SHP77 treated with DMSO at 0.1 percent for 48 hours (cell line): ENCODE results near the gene ACTG1.

Experiments
- DNase-seq: peaks from one replicate; lab custom pipeline; 2025; lab: John Stamatoyannopoulos, UW

Gene ACTG1

GRCh38 chr17:81545160-81545949 is 32.8 kb upstream of the ACTG1 start:
- no peak for DNase-seq

- DNase-seq = no peak
Observed at GRCh38 chr17:81544281-81544974, 31.8 kb upstream of the ACTG1 start.

DNA sequence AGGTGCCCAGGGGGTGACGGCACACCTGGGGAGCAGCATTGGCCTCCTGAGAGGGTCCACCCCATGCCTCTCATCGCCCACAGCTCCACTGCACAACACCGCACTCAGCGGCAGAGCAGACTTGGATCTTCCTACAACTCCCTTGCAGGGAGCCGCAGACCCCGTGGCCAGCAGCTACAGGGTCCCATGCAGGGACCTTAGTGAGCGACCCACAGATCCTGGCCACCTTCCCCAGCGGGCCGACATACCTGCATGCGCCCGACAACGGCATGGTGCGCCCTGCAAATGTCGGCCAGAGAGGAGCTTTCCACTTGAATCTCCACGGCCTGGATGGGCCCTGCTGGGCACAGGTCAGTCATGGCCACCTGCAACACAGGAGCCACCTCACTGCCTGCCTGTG is 31.2 kb upstream of the ACTG1 start:
- DNase-seq = no peak

DNA sequence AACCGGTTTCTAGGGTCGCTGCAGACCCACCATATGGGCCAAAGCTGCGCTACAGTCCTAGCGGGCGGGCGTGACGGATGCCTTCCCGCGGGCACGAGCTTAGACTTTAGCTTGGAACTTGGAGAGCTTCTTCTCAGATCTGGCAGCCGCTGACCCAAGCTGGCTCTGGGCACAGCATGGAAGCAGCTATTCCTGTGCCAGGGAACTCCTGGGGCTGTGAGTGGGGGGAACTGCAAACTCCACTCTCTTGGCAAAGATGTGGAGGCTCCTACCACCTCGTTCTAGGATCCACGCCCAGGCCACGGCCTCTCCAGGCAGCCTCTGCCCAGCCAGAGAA is 30.7 kb upstream of the ACTG1 start:
- no peak for DNase-seq

GRCh38 chr17:81542431-81543338 is 30.1 kb upstream of the ACTG1 start:
- DNase-seq = no peak

GRCh38 chr17:81541123-81541522 is 28.5 kb upstream of the ACTG1 start:
- no peak for DNase-seq

GRCh38 chr17:81540676-81541027 is 28.1 kb upstream of the ACTG1 start:
- DNase-seq = no peak

GRCh38 chr17:81539961-81540675 is 27.5 kb upstream of the ACTG1 start:
- DNase-seq = no peak

GRCh38 chr17:81539571-81539900 is 26.9 kb upstream of the ACTG1 start:
- DNase-seq = no peak

GRCh38 chr17:81538651-81539570 is 26.3 kb upstream of the ACTG1 start:
- no peak for DNase-seq

- DNase-seq = peak; percentile 83
Observed at GRCh38 chr17:81537856-81538555, 25.4 kb upstream of the ACTG1 start.

DNA sequence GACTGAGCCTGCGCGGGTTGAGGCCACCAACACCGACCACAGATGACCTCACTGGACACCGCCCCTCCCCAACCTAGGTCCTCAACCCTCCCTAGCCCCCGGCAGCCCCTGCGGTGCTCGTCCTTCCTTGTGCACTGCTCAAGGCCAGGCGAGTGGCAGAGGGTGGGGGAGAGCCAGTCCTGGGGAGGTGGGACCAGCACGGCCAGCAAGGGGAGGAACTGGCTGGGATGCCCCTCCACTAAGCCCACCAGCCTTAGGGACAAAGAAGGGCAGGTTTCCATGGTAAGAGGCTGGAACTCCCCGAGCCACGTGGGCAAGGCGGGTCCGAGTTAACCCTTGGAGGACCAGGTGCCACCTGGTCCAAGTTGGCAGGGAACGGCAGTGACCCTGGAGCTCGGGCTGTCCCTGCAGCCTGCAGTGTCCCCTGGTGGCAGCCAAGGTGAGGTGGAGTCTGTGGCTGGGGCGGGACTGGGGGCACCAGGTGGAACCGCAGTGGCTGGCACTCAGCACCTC is 24.8 kb upstream of the ACTG1 start:
- peak; percentile 60 for DNase-seq

- DNase-seq = no peak
Observed at GRCh38 chr17:81536299-81537290, 24.0 kb upstream of the ACTG1 start.

- no peak for DNase-seq
Observed at GRCh38 chr17:81535480-81536298, 23.1 kb upstream of the ACTG1 start.

DNA sequence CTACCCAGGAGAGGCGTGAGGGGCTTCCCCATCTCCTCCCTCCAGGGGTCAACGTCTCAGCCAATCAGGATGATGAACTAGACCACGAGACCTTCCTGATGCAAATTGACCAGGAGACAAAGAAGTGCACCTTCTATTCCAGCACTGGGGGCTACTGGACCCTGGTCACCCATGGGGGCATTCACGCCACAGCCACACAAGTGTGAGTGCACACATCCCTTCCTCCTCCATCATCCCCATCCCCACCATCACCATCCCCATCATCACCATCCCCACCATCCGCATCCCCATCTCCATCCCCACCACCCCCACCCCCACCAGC is 22.4 kb upstream of the ACTG1 start:
- DNase-seq = no peak

DNA sequence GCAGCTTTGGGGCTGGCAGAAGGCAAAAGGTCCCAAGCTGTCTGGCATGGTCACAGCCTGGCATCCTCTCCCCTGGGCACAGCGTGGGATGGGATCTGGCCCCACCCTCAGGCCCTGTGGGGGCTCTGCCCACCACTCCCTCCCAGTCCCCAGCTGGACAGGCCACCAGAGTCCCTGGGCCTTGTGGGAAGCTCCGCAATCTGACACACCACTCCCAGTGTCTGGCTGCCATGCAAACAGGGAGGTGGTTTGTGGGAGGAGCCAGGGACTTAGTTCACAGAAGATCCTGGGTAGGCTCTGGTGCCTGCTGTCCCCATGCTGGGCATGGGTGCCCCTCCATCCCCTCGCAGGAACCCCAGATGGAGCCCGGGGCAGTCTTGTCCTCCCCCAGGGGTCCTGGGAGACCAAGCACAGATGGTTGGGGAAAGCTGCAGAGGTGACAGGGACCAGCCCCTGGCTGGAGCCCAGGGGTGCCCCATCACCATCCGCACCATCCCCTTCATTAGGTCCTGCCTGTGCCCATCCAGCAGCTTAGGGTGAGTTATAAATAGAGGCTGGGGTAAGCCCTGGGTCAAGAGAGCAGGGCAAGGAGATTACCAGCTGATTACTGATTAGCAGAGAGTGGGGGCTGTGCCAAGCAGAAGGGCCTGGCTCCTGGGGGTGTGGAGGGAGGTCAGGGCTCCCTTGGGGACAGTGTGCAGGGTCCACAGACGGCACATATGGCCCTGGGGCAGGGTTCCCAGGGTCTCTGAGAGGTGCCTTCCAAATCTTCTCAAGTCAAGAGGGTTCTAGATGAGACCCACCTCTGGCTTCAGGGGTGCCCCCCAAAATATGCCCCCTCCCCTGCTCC is 21.8 kb upstream of the ACTG1 start:
- DNase-seq = no peak
